ENCODE measurements around the gene RFK.
"Not testable (repeated sequence)": the region's sequence is repeated elsewhere in the genome, so short reads cannot be mapped to it uniquely, and the experiment has no call there.

RFK gene

GRCh38 chr9:76373784-76374474 is 20.3 kb downstream of the RFK start:
- no peak for DNase-seq (ENCODE audit: low read depth, low spot score)
- H3K4me3 ChIP-seq (ENCODE audit: low read length), result no peak overlapping the region

- no peak overlapping the region for H3K4me3 ChIP-seq (ENCODE audit: low read length)
- no peak for DNase-seq (ENCODE audit: low read depth, low spot score)
These were observed 20.9 kb downstream of the RFK start for GRCh38 chr9:76373173-76373783.

- DNase-seq (ENCODE audit: low read depth, low spot score), result no peak
- no peak overlapping the region for H3K4me3 ChIP-seq (ENCODE audit: low read length)
These were observed 21.9 kb downstream of the RFK start for GRCh38 chr9:76372336-76372735.

GRCh38 chr9:76371901-76372300 is 22.3 kb downstream of the RFK start:
- no peak overlapping the region for H3K4me3 ChIP-seq (ENCODE audit: low read length)
- DNase-seq (ENCODE audit: low read depth, low spot score), result no peak

- DNase-seq (ENCODE audit: low read depth, low spot score), result no peak
These were observed 23.7 kb downstream of the RFK start for GRCh38 chr9:76370396-76371023.

GRCh38 chr9:76369583-76369982 is 24.6 kb downstream of the RFK start:
- peak; percentile 56 for DNase-seq (ENCODE audit: low read depth, low spot score)
- H3K4me3 ChIP-seq (ENCODE audit: low read length), result no peak overlapping the region

More at GRCh38 chr9:76370396-76371023, 23.7 kb downstream of the RFK start:
- H3K4me3 ChIP-seq (ENCODE audit: low read length), result no peak overlapping the region

GRCh38 chr9:76366275-76366674 is 28.0 kb downstream of the RFK start:
- no peak overlapping the region for H3K4me3 ChIP-seq (ENCODE audit: low read length)
- DNase-seq (ENCODE audit: low read depth, low spot score), result no peak

- no peak for DNase-seq (ENCODE audit: low read depth, low spot score)
- no peak overlapping the region for H3K4me3 ChIP-seq (ENCODE audit: low read length)
These were observed 29.2 kb downstream of the RFK start for GRCh38 chr9:76365028-76365427.

- DNase-seq (ENCODE audit: low read depth, low spot score), result no peak
These were observed 31.2 kb downstream of the RFK start for GRCh38 chr9:76363032-76363395.

GRCh38 chr9:76362332-76363031 is 31.7 kb downstream of the RFK start:
- not testable (repeated sequence) for H3K4me3 ChIP-seq (ENCODE audit: low read length); DNase-seq (ENCODE audit: low read depth, low spot score)

More at GRCh38 chr9:76363032-76363395, 31.2 kb downstream of the RFK start:
- H3K4me3 ChIP-seq (ENCODE audit: low read length), result no peak overlapping the region

GRCh38 chr9:76359766-76360165 is 34.5 kb downstream of the RFK start:
- no peak overlapping the region for H3K4me3 ChIP-seq (ENCODE audit: low read length)
- no peak for DNase-seq (ENCODE audit: low read depth, low spot score)

GRCh38 chr9:76359365-76359764 is 34.9 kb downstream of the RFK start:
- no peak overlapping the region for H3K4me3 ChIP-seq (ENCODE audit: low read length)
- DNase-seq (ENCODE audit: low read depth, low spot score), result no peak

GRCh38 chr9:76358628-76359280 is 35.5 kb downstream of the RFK start:
- H3K4me3 ChIP-seq (ENCODE audit: low read length), result no peak overlapping the region
- DNase-seq (ENCODE audit: low read depth, low spot score), result no peak

- H3K4me3 ChIP-seq (ENCODE audit: low read length), result no peak overlapping the region
- no peak for DNase-seq (ENCODE audit: low read depth, low spot score)
These were observed 36.7 kb downstream of the RFK start for GRCh38 chr9:76357555-76357954.

GRCh38 chr9:76355886-76356285 is 38.3 kb downstream of the RFK start:
- DNase-seq (ENCODE audit: low read depth, low spot score), result no peak
- H3K4me3 ChIP-seq (ENCODE audit: low read length), result no peak overlapping the region

GRCh38 chr9:76354221-76354620 is 40.0 kb downstream of the RFK start:
- no peak for DNase-seq (ENCODE audit: low read depth, low spot score)
- no peak overlapping the region for H3K4me3 ChIP-seq (ENCODE audit: low read length)

GRCh38 chr9:76353280-76353679 is 40.9 kb downstream of the RFK start:
- no peak for DNase-seq (ENCODE audit: low read depth, low spot score)
- H3K4me3 ChIP-seq (ENCODE audit: low read length), result no peak overlapping the region

GRCh38 chr9:76352026-76352620 is 42.1 kb downstream of the RFK start:
- no peak overlapping the region for H3K4me3 ChIP-seq (ENCODE audit: low read length)
- DNase-seq (ENCODE audit: low read depth, low spot score), result no peak

- DNase-seq (ENCODE audit: low read depth, low spot score), result no peak
- no peak overlapping the region for H3K4me3 ChIP-seq (ENCODE audit: low read length)
These were observed 43.2 kb downstream of the RFK start for GRCh38 chr9:76351006-76351405.
